ENCODE measurements around the gene TRAM2. TPM values are rescaled to one million over a fixed set of nuclear protein-coding genes. Genes with fewer than 3 reads are reported as not detected.
A peak's percentile ranks its signal among the peaks of the same experiment; 100 is the strongest.

The TRAM2 gene
- total and polyA plus RNA-seq, 8 donors, result 22.1 to 38.4 (median 27.4) TPM

GRCh38 chr6:52527436-52527835 is 49.4 kb downstream of the TRAM2 start:
- Histone ChIP-seq H3K36me3 (no peaks in the 10 kb centered on the region), H3K4me3 (no peak overlapping the region), H3K27me3 (no peaks in the 10 kb centered on the region), H3K27ac (no peak overlapping the region), H3K4me1 (peaks cover 0 to 3% of the 10 kb centered on the region in 2 donors), H3K9me3 (no peaks in the 10 kb centered on the region)
- intact Hi-C loops (cut with DNase I), result no loop called here
- TF ChIP-seq, protein P1, sequence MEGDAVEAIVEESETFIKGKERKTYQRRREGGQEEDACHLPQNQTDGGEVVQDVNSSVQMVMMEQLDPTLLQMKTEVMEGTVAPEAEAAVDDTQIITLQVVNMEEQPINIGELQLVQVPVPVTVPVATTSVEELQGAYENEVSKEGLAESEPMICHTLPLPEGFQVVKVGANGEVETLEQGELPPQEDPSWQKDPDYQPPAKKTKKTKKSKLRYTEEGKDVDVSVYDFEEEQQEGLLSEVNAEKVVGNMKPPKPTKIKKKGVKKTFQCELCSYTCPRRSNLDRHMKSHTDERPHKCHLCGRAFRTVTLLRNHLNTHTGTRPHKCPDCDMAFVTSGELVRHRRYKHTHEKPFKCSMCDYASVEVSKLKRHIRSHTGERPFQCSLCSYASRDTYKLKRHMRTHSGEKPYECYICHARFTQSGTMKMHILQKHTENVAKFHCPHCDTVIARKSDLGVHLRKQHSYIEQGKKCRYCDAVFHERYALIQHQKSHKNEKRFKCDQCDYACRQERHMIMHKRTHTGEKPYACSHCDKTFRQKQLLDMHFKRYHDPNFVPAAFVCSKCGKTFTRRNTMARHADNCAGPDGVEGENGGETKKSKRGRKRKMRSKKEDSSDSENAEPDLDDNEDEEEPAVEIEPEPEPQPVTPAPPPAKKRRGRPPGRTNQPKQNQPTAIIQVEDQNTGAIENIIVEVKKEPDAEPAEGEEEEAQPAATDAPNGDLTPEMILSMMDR (IDR thresholded peaks at IDR 0.05), result no peak
- ATAC-seq (no peak), DNase-seq (no peak)

- intact Hi-C loops (cut with DNase I), result no loop called here
- H3K27ac ChIP-seq, result no peak overlapping the region
- peaks cover 0 to 9% of the 10 kb centered on the region in 2 donors for H3K4me1 ChIP-seq
- H3K27me3 ChIP-seq, result no peaks in the 10 kb centered on the region
- no peak for DNase-seq
- no peaks in the 10 kb centered on the region for H3K36me3 ChIP-seq
- H3K9me3 ChIP-seq, result no peaks in the 10 kb centered on the region
- TF ChIP-seq, protein P1 (IDR thresholded peaks at IDR 0.05), result no peak
- no peak for ATAC-seq
- H3K4me3 ChIP-seq, result no peak overlapping the region
These were observed 50.2 kb downstream of the TRAM2 start for GRCh38 chr6:52526634-52527033.

DNA sequence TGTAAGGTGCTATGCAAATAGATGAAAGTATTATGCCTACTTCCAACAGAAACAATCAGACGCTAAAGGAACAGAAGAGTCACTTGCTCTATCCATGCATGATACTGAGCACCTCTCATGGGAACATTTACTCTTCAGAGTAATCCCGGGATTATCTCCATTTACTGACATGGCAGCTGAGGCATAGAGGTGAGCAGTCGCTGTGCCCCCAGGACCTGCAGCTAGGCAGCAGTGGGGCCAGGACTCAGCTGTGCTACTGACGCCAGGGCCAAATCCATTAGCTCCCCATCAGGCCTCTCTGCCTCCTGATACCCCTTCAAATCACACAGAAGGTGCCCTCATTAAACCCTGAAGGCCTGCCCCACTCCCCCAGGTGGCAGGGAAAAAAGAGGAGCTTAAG is 51.9 kb downstream of the TRAM2 start:
- Histone ChIP-seq H3K4me1 (peaks cover 0 to 9% of the 10 kb centered on the region in 2 donors), H3K27me3 (no peaks in the 10 kb centered on the region), H3K36me3 (no peaks in the 10 kb centered on the region), H3K27ac (no peak overlapping the region), H3K9me3 (no peaks in the 10 kb centered on the region), H3K4me3 (no peak overlapping the region)
- intact Hi-C loops (cut with DNase I), result no loop called here
- DNase-seq, result no peak
- TF ChIP-seq, protein P1 (IDR thresholded peaks at IDR 0.05), result no peak
- no peak for ATAC-seq

DNA sequence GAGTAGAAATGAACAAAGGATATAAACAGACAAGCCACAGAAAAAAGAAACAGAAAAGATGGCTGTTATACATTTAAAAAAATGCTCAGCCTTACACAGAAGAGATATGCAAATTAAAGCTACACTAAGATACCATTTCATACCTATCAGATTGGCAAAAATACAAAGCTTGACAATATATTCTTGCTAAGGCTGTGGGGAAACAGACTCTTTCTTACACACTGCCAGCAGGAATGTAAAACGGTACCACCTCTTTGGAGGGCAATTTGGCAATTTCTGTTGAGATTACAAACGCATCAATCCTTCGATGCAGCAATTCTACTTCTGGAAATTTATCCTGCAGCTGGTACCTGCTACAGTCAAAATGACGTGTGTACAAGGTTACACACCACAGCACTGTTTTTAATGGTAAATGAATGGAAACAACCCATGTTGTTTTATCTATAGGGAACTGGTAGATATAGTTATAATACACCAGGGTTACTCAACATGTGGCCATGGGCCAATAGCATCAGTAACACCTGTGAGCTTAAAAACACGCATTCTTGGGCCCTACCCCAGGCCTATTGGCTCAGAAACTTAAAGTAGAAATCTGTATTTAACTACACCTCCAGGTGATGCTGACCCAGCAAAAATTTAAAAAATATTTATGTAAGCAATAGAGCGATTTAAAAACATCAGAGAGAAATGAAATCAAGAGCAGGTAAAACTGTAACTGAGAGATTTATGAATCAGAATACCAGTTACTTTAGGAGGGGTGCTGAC is 53.3 kb downstream of the TRAM2 start:
- H3K36me3 ChIP-seq, result no peaks in the 10 kb centered on the region
- intact Hi-C loops (cut with DNase I), result no loop called here
- no peaks in the 10 kb centered on the region for H3K9me3 ChIP-seq
- no peak overlapping the region for H3K4me3 ChIP-seq
- no peak overlapping the region for H3K27ac ChIP-seq
- TF ChIP-seq, protein P1 (IDR thresholded peaks at IDR 0.05), result no peak
- no peaks in the 10 kb centered on the region for H3K27me3 ChIP-seq
- no peak for DNase-seq
- H3K4me1 ChIP-seq, result peaks cover 5 to 9% of the 10 kb centered on the region in 2 donors
- no peak for ATAC-seq

DNA sequence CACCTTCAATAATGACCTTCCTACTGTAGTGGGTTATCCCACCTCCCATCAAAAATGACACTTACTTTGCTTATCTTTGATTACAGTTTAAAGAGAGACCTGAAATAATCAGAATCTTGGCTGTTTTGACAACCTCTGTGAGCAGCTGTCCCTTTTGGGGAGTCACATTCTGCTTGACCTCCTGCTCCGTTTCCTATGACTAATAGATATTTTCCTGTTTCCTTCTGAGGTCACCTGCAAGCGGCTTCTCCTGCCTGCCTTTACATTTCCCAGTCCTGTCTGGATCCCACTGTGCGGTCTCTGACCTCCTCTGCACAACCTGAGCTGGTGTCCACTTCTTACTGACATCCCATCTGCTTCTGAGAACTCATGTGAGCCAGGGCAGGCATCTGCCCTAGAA is 54.2 kb downstream of the TRAM2 start:
- DNase-seq (no peak), ATAC-seq (peak; percentile 13)
- TF ChIP-seq, protein P1 (IDR thresholded peaks at IDR 0.05), result no peak
- no peak overlapping the region for H3K4me3 ChIP-seq
- H3K27ac ChIP-seq, result peak overlapping the region; percentile 9 to 59
- no peaks in the 10 kb centered on the region for H3K9me3 ChIP-seq
- intact Hi-C loops (cut with DNase I), result no loop called here
- no peaks in the 10 kb centered on the region for H3K36me3 ChIP-seq
- H3K27me3 ChIP-seq, result no peaks in the 10 kb centered on the region
- peaks cover 14 to 18% of the 10 kb centered on the region in 2 donors for H3K4me1 ChIP-seq

All from left lung (tissue), 10 donors.